GM21576 (cell line): ENCODE measurements around the gene UTS2R.
A peak's percentile ranks its signal among the peaks of the same experiment; 100 is the strongest.
"Not testable (repeated sequence)": the region's sequence is repeated elsewhere in the genome, so short reads cannot be mapped to it uniquely, and the experiment has no call there.

Source experiments
- ATAC-seq: cut with Tn5 transposase; IDR thresholded peaks from one replicate; pipeline ENCODE4 v1.9.1; 2021; ENCODE audit warnings: mild to moderate bottlenecking, moderate library complexity; ENCODE audit not compliant: unreplicated experiment

UTS2R gene

GRCh38 chr17:82406131-82406671 lies 34.6 kb downstream of the UTS2R start:
- ATAC-seq, result no peak

DNA sequence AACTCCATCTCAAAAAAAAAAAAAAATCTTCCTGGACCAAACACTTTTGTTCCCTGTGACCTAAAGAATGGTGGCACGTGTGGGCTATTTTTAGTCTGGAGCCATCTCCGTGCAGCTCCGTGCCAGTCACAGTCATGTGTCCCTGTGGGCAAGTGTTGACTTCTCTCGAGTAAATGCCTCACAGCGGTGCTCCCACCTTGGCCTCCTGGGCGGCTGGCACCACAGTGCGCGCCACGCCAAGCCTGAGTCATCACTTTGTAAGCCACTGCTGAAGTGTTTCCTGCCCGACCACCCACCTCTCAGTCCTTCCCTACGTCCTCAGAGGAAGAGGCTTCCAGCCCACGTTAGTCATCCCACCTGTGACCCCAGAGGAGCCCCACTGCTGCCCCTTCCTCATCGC lies 35.7 kb downstream of the UTS2R start:
- ATAC-seq, result no peak

- ATAC-seq, result no peak
These were observed 36.8 kb downstream of the UTS2R start for GRCh38 chr17:82408288-82408937.

DNA sequence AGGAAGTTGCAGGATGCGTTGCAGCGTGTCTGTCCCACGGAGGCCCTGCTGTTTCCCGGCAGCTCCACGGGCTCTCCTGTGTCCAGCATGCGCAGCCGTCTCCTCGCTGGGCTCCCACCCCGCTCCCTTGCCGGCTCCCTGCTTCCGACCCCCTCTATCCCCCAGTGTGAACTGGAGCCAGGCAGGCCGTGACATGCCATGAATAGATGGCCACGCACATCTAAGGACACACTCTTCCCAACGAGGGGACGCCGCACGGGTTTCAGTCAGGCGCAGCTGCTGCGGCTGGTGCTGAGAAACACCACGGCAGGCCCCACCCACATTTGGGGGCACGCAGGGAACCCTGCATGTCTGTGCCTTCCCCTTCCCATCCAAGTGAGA lies 37.4 kb downstream of the UTS2R start:
- ATAC-seq, result no peak

GRCh38 chr17:82410014-82410716 lies 38.6 kb downstream of the UTS2R start:
- ATAC-seq, result no peak

GRCh38 chr17:82411396-82412053 lies 40.0 kb downstream of the UTS2R start:
- no peak for ATAC-seq

DNA sequence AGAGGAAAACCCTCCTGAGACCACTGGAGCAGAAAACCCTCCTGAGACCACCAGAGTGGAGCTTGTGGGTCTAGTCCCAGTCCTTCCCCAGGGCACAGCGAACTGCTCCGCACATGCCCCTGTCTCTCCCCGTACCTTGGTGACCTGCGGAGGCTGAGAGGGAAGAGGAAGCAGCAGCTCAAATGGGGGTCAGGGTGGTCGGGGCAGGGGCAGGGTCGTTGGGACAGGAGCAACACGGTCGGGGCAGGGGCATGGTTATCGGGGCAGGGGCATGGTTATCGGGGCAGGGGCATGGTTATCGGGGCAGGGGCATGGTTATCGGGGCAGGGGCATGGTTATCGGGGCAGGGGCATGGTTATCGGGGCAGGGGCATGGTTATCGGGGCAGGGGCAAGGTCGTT lies 40.5 kb downstream of the UTS2R start:
- ATAC-seq, result not testable (repeated sequence)

GRCh38 chr17:82412535-82413520 lies 41.3 kb downstream of the UTS2R start:
- no peak for ATAC-seq

- no peak for ATAC-seq
These were observed 43.1 kb downstream of the UTS2R start for GRCh38 chr17:82414548-82415281.

GRCh38 chr17:82415336-82415735 lies 43.8 kb downstream of the UTS2R start:
- ATAC-seq, result no peak

GRCh38 chr17:82415786-82416185 lies 44.2 kb downstream of the UTS2R start:
- ATAC-seq, result no peak

DNA sequence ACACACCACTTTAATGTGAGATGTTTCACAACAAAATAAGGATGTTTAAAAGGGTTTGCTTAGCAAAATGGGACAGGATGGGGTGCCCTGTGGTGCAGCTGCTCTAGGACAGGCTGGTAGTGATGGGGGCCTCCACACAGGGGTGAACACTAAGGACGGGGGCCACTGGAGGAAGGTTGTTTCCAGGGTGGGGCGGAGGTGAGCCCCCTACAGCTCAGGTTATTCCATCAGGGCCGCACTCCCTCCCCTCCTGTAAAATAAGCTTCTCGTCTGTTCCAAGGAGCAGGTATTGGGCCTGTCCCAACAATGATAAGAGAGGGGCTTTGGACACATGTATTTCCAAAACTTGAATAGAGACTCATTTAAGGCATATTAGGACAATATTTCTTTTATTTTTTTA lies 44.7 kb downstream of the UTS2R start:
- no peak for ATAC-seq

GRCh38 chr17:82416771-82417170 lies 45.2 kb downstream of the UTS2R start:
- no peak for ATAC-seq

DNA sequence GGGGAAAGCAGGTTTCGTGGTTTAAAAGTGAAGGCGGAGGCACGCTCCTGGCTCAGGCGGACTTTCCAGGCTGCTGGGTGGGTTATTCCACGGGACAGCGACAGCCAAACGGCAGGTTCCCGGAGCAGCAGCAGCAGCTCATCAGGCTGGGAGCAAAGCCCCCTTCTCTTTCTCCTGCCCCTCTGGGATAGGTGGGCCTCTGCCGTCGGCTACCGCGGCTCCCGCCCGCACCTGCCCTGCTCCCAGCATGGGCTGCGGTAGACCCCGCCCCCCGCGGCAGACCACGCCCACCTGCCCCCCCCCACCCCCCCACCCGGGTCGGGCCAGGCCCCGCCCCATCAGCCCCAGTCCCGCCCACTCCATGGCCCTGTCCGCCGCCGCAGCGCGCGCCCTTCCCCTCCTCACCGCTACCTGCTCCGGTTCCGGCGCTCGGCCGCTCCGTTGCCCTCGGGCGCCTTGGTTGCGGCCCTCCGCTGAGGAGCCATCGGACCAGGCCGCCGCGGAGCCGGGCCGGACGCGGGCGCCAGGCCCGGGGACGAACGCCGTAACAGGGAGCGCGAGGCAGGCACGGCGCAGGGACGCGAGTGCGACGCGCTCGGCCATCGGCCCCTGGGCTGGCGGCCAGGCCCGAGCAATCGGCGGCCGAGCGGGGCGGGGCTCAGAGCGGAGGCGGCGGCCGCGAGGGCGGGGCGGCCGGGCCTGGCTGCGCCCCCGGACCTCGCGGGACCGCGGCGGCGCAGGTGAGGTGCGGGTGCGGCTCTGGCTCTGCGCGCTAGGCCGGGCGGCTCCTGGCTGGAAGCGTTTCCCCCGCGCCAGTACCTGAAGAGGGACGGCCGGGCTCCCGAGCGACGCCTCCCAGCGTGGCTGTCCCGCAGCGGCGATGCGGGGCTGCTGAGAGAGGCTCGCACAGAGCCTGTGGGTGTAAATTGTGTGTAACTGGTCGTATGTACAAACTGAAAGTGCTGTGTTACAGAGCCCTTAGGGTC lies 46.7 kb downstream of the UTS2R start, which contains the start of the genes HEXD and OGFOD3:
Gene HEXD (plus strand): TSS at position 347 of the 986 bp plus-strand sequence. CDS start 1,453 bp downstream, outside the sequence.
Gene OGFOD3 (minus strand): TSS at position 586 of the 986 bp plus-strand sequence. CDS start 101 bp downstream, at position 485.
- peak; percentile 76 for ATAC-seq

GRCh38 chr17:82419540-82419939 lies 48.0 kb downstream of the UTS2R start:
- ATAC-seq, result no peak

DNA sequence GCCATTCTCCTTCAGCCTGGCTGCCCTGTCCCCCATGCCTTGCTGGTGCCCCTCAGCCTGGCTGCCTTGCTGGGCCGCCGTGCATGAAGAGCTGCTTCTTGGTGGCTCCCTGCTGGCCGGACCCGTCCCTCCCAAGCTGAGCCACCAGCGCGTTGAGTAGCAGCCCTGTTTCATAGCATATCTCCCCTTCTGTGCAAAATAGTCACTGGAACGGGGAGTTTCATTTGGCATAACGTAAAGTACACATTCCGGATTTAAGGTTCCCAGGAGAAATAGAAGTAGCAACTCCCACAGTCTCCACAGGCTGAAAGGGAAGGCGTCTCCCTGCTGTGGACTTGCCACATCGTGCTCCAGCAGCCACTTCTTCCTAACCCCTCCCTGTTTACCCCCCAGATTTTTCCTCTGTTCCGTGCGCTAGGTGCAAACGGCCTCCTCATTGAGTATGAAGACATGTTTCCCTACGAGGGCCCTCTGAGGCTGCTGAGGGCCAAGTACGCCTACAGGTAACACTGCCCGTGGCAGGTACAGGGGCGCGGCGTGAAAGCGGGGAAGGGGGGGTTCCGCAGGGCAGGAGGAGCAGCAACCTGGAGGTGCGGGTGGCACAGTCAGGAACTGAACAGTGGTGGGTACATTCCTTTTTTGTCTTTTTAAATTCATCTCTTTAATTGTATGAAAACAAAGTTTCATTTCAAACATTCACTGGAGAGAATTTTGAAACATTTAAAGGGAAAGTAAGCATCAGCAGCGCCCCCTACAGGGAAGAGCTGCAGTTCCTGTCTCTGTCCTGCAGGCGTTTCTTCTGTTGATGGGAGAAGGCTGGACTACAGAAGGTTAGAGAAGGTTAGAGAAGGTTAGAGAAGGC lies 52.7 kb downstream of the UTS2R start:
- ATAC-seq, result no peak

- no peak for ATAC-seq
These were observed 53.2 kb downstream of the UTS2R start for GRCh38 chr17:82424863-82425159.
